ENCODE data around the gene FTSJ1.
"Not testable (repeated sequence)": the region's sequence is repeated elsewhere in the genome, so short reads cannot be mapped to it uniquely, and the experiment has no call there.

The FTSJ1 gene

GRCh38 chrX:48504261-48504660 is 28.3 kb downstream of the FTSJ1 start:
- DNase-seq: no peak

DNA sequence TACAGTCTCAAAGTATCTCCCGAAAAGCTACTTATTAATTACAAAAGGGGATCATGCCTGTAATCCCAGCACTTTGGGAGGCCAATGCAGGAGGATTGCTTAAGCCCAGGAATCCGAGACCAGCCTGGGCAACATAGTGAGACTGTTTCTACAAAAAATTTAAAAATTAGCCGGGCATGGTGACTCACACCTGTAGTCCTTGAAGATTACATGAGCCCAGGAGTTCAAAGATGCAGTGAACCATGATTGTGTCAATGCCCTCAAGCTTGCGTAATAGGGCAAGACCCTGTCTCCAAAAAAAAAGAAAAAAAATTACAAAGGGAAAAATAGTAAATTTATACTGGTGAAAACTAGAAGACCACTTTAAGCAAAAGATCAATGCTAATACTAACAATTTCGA is 29.5 kb downstream of the FTSJ1 start:
- no peak for DNase-seq

DNA sequence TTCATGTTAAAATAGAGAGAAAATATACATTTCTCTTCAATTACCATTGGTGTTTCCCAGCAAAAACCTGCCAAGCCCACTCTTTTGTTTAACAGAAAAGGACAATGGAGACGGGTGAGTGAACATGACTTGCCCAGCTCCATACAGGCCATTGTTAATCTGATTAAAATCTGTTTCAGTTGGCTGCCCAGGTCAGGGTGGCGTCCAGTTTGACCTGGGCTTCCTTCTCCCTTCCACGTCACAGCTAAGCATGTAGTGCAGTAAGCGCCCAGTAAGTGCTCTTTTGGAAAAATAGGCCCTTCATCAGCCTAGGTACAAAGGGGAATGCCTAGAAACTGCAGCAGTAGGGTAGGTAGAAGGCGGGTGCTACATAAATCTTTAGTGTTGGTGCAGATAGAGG is 31.2 kb downstream of the FTSJ1 start:
- no peak for DNase-seq

- peak; percentile 68 for DNase-seq
Measured at GRCh38 chrX:48508400-48509244, 32.6 kb downstream of the FTSJ1 start, which contains the start of gene PORCN. PORCN (plus strand) TSS chrX:48508992; CDS start chrX:48509821, 829 bp downstream.

DNA sequence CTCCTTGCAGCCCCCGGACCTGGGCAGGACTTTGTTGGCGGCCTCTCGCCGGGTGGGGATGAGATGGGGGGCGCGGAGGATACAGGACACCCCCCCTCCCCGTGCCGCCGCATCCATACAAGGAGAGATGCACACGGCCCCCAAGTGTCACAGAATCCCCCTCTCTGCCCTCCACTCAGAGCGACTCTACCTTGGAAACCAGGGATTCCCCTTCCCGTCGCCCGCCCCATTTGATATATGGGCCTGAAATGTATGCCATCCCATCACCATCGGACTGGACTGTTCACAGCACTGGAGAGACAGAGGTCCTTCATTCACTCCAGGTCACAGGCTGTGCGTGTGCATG is 33.2 kb downstream of the FTSJ1 start:
- DNase-seq: no peak

DNA sequence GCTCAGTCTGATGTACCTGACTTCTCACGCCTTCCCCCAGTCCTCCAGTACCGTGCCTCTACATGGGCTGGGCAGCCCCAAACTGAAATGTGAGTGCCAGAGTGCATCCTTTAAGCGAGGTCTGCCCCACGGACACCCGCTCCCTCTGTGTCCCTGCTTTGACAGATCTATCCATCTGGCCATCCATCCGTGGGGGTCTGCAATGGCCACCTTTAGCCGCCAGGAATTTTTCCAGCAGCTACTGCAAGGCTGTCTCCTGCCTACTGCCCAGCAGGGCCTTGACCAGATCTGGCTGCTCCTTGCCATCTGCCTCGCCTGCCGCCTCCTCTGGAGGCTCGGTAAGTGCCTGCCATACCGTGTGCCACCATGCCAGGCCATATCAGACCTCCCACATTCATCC is 33.6 kb downstream of the FTSJ1 start:
- no peak for DNase-seq

GRCh38 chrX:48511560-48511959 is 35.6 kb downstream of the FTSJ1 start:
- no peak for DNase-seq

- DNase-seq: no peak
Measured at GRCh38 chrX:48512371-48512935, 36.5 kb downstream of the FTSJ1 start.

DNA sequence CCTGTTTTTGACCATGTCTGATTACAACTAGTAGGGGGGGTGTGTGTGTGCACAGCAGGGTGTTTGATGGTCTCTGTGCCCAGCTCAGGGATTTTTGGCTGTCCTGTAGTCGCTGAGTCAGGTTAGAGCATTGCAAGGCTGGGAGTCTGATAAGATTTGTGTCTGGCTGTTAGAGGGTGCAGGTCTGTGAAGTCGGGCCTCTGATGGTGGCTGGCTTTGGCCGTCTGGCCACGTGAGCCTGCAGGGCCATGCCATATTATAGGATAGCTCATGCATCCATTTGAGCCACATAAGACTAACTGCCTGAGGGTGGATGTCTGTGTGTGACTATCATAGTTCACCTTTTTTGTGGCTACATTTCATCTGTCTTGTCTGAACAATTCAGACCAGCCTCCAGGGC is 37.7 kb downstream of the FTSJ1 start:
- DNase-seq: no peak

DNA sequence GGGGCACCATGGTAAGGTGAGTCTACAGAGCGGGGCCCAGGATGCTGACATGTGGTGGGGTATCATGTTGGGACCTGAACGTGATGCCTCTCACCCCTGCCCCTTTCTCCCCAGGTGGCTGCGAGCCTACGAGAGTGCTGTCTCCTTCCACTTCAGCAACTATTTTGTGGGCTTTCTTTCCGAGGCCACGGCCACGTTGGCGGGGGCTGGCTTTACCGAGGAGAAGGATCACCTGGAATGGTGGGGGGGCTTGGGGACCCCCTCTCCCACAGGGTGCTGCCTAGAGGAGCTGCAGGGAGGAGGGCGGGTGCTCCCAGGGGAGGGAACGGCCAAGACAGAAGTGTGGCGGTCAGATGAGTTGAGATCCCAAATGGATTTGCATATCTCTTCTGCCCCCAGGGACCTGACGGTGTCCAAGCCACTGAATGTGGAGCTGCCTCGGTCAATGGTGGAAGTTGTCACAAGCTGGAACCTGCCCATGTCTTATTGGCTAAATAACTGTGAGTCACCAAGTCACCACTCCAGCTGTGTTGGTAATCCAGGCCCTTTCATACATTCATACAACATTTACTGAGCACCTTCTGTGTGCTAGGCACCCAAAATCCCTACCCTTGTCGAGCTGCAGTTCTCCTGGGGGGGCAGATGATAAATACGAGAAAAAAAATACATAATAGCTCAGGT is 38.3 kb downstream of the FTSJ1 start:
- no peak for DNase-seq

GRCh38 chrX:48514868-48515460 is 39.0 kb downstream of the FTSJ1 start:
- DNase-seq: no peak

- no peak for DNase-seq
Measured at GRCh38 chrX:48515842-48516241, 39.8 kb downstream of the FTSJ1 start.

GRCh38 chrX:48516285-48516684 is 40.3 kb downstream of the FTSJ1 start:
- DNase-seq: no peak

DNA sequence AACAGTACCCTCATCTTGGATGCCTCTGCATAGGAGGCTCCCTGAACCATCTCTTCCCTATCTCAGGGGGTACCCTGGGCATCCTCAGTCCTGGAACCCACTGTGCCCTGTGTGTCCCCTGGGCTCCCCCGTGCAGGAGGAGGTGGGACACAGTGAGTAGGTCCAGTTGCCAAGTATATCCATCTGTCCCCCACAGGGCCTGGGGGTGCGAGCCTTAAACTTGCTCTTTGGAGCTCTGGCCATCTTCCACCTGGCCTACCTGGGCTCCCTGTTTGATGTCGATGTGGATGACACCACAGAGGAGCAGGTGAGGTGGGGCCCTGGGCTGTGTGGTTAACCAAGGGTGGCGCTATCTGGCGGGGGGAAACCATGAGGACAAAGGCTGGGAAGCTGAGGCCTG is 41.0 kb downstream of the FTSJ1 start:
- no peak for DNase-seq

DNA sequence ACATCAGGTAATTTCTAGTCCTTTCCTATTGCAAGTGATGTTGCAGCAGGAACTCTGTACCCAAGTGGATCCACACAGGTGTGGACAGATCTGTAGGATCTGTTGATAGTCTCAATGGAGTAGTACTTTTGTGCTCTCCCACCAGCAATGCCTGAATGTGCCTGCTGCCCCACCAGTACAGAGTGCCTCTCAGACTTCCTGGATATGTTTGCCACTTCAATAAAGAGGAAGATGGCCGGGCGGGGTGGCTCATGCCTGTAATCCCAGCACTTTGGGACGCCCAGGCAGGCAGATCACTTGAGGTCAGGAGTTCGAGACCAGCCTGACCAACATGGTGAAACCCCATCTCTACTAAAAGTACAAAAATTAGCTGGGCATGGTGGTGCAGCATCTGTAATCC is 43.5 kb downstream of the FTSJ1 start:
- not testable (repeated sequence) for DNase-seq

DNA sequence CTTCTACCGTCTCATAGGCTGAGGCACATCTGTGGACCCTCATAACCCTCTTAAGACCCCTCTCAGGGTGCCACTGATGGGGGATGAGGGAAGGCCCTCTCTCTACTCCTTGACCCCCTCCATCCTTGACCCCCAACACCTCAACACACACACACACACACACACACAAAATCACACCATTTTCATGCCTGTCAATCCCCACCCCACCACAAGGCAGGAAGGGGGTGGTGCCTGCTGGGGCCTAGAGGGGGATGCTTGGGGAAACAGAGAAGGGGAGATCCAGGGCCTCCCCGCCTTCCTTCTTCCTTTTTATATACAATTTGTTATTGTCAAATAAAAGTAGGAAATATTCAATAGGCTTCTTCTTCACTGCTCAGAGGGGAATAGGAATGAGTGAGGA is 44.5 kb downstream of the FTSJ1 start:
- DNase-seq: no peak

- no peak for DNase-seq
Measured at GRCh38 chrX:48520976-48521352, 45.0 kb downstream of the FTSJ1 start.

- DNase-seq: peak; percentile 84
Measured at GRCh38 chrX:48521353-48522243, 45.6 kb downstream of the FTSJ1 start, which contains the start of gene EBP. EBP (plus strand) TSS chrX:48521808; CDS start chrX:48523772, 1,964 bp downstream.

GRCh38 chrX:48522291-48522690 is 46.3 kb downstream of the FTSJ1 start:
- DNase-seq: no peak

GRCh38 chrX:48523682-48524081 is 47.7 kb downstream of the FTSJ1 start:
- DNase-seq: no peak

GRCh38 chrX:48525853-48526252 is 49.9 kb downstream of the FTSJ1 start:
- peak; percentile 24 for DNase-seq

DNA sequence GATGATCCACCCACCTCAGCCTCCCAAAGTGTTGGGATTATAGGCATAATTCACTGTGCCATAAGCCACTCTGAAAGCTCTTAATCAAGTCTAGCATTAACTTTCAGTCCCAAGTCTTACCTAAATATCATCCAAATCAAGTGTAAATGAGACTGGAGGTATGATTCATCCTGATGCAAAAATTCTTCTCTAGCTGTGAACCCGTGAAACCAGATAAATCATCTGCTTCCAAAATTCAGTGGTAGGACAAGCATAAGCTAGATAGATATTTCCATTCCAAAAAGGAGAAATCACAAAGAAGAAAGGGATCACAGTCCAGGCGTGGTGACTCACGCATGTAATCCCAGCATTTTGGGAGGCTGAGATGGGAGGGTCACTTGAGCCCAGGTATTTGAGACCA is 54.7 kb downstream of the FTSJ1 start:
- peak; percentile 21 for DNase-seq

All from fibroblast of skin of abdomen (primary cell).